Trophoblast cell (in vitro differentiated cells and primary cell): ENCODE results near the gene RAB33B.

Experiments used
- DNase-seq, 2 donors: peaks; one replicate each; pipeline ENCODE4 v3.0.0-alpha.2; 2016
- H2AFZ ChIP-seq: 2 replicates; pipeline ENCODE4 v1.6.1; 2013; ENCODE audit warnings: low read length, moderate library complexity, mild to moderate bottlenecking; ENCODE audit not compliant: insufficient read depth, poor library complexity
- H2AK5ac ChIP-seq: 2 replicates; pipeline ENCODE4 v1.6.1; 2013; ENCODE audit warnings: mild to moderate bottlenecking, low read length
- H2BK120ac ChIP-seq: 2 replicates; pipeline ENCODE4 v1.6.1; 2013; ENCODE audit warnings: low read length, mild to moderate bottlenecking, moderate library complexity; ENCODE audit not compliant: insufficient read depth, poor library complexity
- H2BK12ac ChIP-seq: 2 replicates; pipeline ENCODE4 v1.6.1; 2013; ENCODE audit warnings: mild to moderate bottlenecking, low read length, moderate library complexity
- H2BK5ac ChIP-seq: 2 replicates; pipeline ENCODE4 v1.6.1; 2013; ENCODE audit warnings: low read length, low read depth, moderate library complexity, mild to moderate bottlenecking; ENCODE audit not compliant: poor library complexity
- H3K14ac ChIP-seq: 2 replicates; pipeline ENCODE4 v1.6.1; 2013; ENCODE audit warnings: mild to moderate bottlenecking, low read length
- H3K18ac ChIP-seq: 2 replicates; pipeline ENCODE4 v1.6.1; 2013; ENCODE audit warnings: mild to moderate bottlenecking, low read length
- H3K23ac ChIP-seq: 2 replicates; pipeline ENCODE4 v1.6.1; 2013; ENCODE audit warnings: low read length
- H3K27ac ChIP-seq: 2 replicates; pipeline ENCODE4 v1.5.1; 2013; ENCODE audit warnings: low read depth, mild to moderate bottlenecking, inconsistent platforms, low read length, moderate library complexity
- H3K27me3 ChIP-seq: 2 replicates; pipeline ENCODE4 v1.6.1; 2013; ENCODE audit warnings: inconsistent platforms, mild to moderate bottlenecking, low read length, moderate library complexity; ENCODE audit not compliant: insufficient read depth
- H3K36me3 ChIP-seq, 2 experiments: 1 replicate in 1 of 2; 2 replicates in 1 of 2; pipeline ENCODE4 v1.6.1; 2013; ENCODE audit warnings: low read length in 2 of 2, mild to moderate bottlenecking in 2 of 2, moderate library complexity in 1 of 2; ENCODE audit not compliant: insufficient read depth in 2 of 2, control insufficient read depth in 1 of 2
- H3K4ac ChIP-seq: 2 replicates; pipeline ENCODE4 v1.6.1; 2013; ENCODE audit warnings: low read depth, mild to moderate bottlenecking, low read length, moderate library complexity
- H3K4me1 ChIP-seq, 2 experiments: 1 replicate in 1 of 2; 2 replicates in 1 of 2; pipeline ENCODE4 v1.6.1; 2013; ENCODE audit warnings: low read length in 2 of 2, mild to moderate bottlenecking in 2 of 2, moderate library complexity in 1 of 2; ENCODE audit not compliant: insufficient read depth in 2 of 2, control insufficient read depth in 1 of 2
- H3K4me2 ChIP-seq: 2 replicates; pipeline ENCODE4 v1.6.1; 2013; ENCODE audit warnings: inconsistent platforms, mild to moderate bottlenecking, low read length, moderate library complexity
- H3K4me3 ChIP-seq: 2 replicates; pipeline ENCODE4 v1.5.1; 2013; ENCODE audit warnings: mild to moderate bottlenecking, low read depth, low read length, inconsistent platforms
- H3K79me1 ChIP-seq: one replicate; pipeline ENCODE4 v1.6.1; 2013; ENCODE audit warnings: low read length
- H3K79me2 ChIP-seq: 2 replicates; pipeline ENCODE4 v1.6.1; 2013; ENCODE audit warnings: low read length, mild to moderate bottlenecking; ENCODE audit not compliant: control insufficient read depth, insufficient read depth, poor library complexity
- H3K9ac ChIP-seq: 2 replicates; pipeline ENCODE4 v1.6.1; 2013; ENCODE audit warnings: mild to moderate bottlenecking, low read length
- H3K9me3 ChIP-seq: 2 replicates; pipeline ENCODE4 v1.6.1; 2013; ENCODE audit warnings: low read depth, mild to moderate bottlenecking, control low read depth, inconsistent platforms, low read length; ENCODE audit not compliant: insufficient read depth
- H4K12ac ChIP-seq: 2 replicates; pipeline ENCODE4 v1.6.1; 2013; ENCODE audit warnings: low read depth, mild to moderate bottlenecking, low read length, moderate library complexity
- H4K8ac ChIP-seq: 2 replicates; pipeline ENCODE4 v1.6.1; 2013; ENCODE audit warnings: low read depth, mild to moderate bottlenecking, low read length, moderate library complexity
- H4K91ac ChIP-seq: one replicate; pipeline ENCODE4 v1.6.1; 2013; ENCODE audit warnings: low read depth, mild to moderate bottlenecking, low read length, moderate library complexity
- WGBS: extraction: QIAGEN DNeasy Blood & Tissue Kit; methylation state at CpG from one replicate; pipeline ENCODE4 v1.1.7; 2013; ENCODE audit warnings: missing lambda C conversion rate; ENCODE audit not compliant: insufficient read length, insufficient coverage; ENCODE audit errors: extremely low coverage; 5-methylcytosine and 5-hydroxymethylcytosine counted together

Gene RAB33B

GRCh38 chr4:139492429-139492828 is 38.5 kb downstream of the RAB33B start:
- no peak overlapping the region for H2AFZ ChIP-seq
- no peak overlapping the region for H3K23ac ChIP-seq
- H3K4me1 ChIP-seq = no peaks in the 10 kb centered on the region
- no peak overlapping the region for H2BK5ac ChIP-seq
- no peak overlapping the region for H4K8ac ChIP-seq
- no peak for DNase-seq
- H2BK12ac ChIP-seq = no peak overlapping the region
- H2AK5ac ChIP-seq = no peak overlapping the region
- no CpG with 5 or more reads among the region's 2 CpGs for WGBS
- H3K36me3 ChIP-seq = no peaks in the 10 kb centered on the region
- H3K18ac ChIP-seq = no peak overlapping the region
- no peak overlapping the region for H4K91ac ChIP-seq
- H3K14ac ChIP-seq = no peak overlapping the region
- H2BK120ac ChIP-seq = no peak overlapping the region
- H4K12ac ChIP-seq = no peak overlapping the region
- no peaks in the 10 kb centered on the region for H3K79me1 ChIP-seq
- no peak overlapping the region for H3K4me2 ChIP-seq
- H3K27ac ChIP-seq = no peak overlapping the region
- no peaks in the 10 kb centered on the region for H3K9me3 ChIP-seq
- H3K9ac ChIP-seq = no peak overlapping the region
- H3K4ac ChIP-seq = no peak overlapping the region
- H3K27me3 ChIP-seq = no peaks in the 10 kb centered on the region
- H3K79me2 ChIP-seq = no peaks in the 10 kb centered on the region
- no peak overlapping the region for H3K4me3 ChIP-seq

GRCh38 chr4:139493176-139493575 is 39.3 kb downstream of the RAB33B start:
- Histone ChIP-seq H2BK120ac (no peak overlapping the region), H3K4ac (no peak overlapping the region), H3K36me3 (no peaks in the 10 kb centered on the region), H3K4me3 (no peak overlapping the region), H3K18ac (no peak overlapping the region), H3K9ac (no peak overlapping the region), H3K27ac (no peak overlapping the region), H3K14ac (no peak overlapping the region), H3K23ac (peak overlapping the region; percentile 54), H2AFZ (no peak overlapping the region), H3K27me3 (no peaks in the 10 kb centered on the region), H4K12ac (no peak overlapping the region), H3K4me2 (no peak overlapping the region), H3K79me2 (no peaks in the 10 kb centered on the region), H4K91ac (no peak overlapping the region), H2AK5ac (no peak overlapping the region), H4K8ac (no peak overlapping the region), H2BK12ac (no peak overlapping the region), H3K4me1 (no peaks in the 10 kb centered on the region), H3K79me1 (no peaks in the 10 kb centered on the region), H3K9me3 (no peaks in the 10 kb centered on the region), H2BK5ac (no peak overlapping the region)
- WGBS = no CpG with 5 or more reads among the region's 4 CpGs
- DNase-seq = no peak

GRCh38 chr4:139499186-139499585 is 45.3 kb downstream of the RAB33B start:
- H2BK12ac ChIP-seq = no peak overlapping the region
- peaks cover 0 to 4% of the 10 kb centered on the region in 2 experiments for H3K4me1 ChIP-seq
- no peak overlapping the region for H2BK5ac ChIP-seq
- peak; percentile 7 to 65 for DNase-seq
- no peak overlapping the region for H3K23ac ChIP-seq
- H3K9ac ChIP-seq = no peak overlapping the region
- H3K9me3 ChIP-seq = no peaks in the 10 kb centered on the region
- H4K12ac ChIP-seq = no peak overlapping the region
- H3K4me2 ChIP-seq = no peak overlapping the region
- H3K79me2 ChIP-seq = no peaks in the 10 kb centered on the region
- no peaks in the 10 kb centered on the region for H3K27me3 ChIP-seq
- no peak overlapping the region for H4K8ac ChIP-seq
- H3K14ac ChIP-seq = no peak overlapping the region
- H3K4ac ChIP-seq = no peak overlapping the region
- H3K18ac ChIP-seq = no peak overlapping the region
- no CpG with 5 or more reads among the region's 4 CpGs for WGBS
- no peak overlapping the region for H2BK120ac ChIP-seq
- H2AFZ ChIP-seq = no peak overlapping the region
- H4K91ac ChIP-seq = no peak overlapping the region
- no peaks in the 10 kb centered on the region for H3K36me3 ChIP-seq
- no peak overlapping the region for H2AK5ac ChIP-seq
- no peaks in the 10 kb centered on the region for H3K79me1 ChIP-seq
- H3K27ac ChIP-seq = no peak overlapping the region
- H3K4me3 ChIP-seq = no peak overlapping the region

GRCh38 chr4:139501117-139501516 is 47.2 kb downstream of the RAB33B start:
- no CpG with 5 or more reads among the region's 3 CpGs for WGBS
- Histone ChIP-seq H3K4me2 (no peak overlapping the region), H4K8ac (no peak overlapping the region), H3K27ac (no peak overlapping the region), H3K79me1 (no peaks in the 10 kb centered on the region), H4K91ac (no peak overlapping the region), H2BK5ac (no peak overlapping the region), H3K18ac (no peak overlapping the region), H3K79me2 (no peaks in the 10 kb centered on the region), H2AK5ac (no peak overlapping the region), H3K4me1 (peaks cover 0 to 4% of the 10 kb centered on the region in 2 experiments), H2AFZ (no peak overlapping the region), H3K4ac (no peak overlapping the region), H2BK12ac (no peak overlapping the region), H3K14ac (no peak overlapping the region), H4K12ac (no peak overlapping the region), H3K4me3 (no peak overlapping the region), H3K27me3 (no peaks in the 10 kb centered on the region), H3K9ac (no peak overlapping the region), H3K23ac (no peak overlapping the region), H3K36me3 (no peaks in the 10 kb centered on the region), H2BK120ac (no peak overlapping the region), H3K9me3 (no peaks in the 10 kb centered on the region)
- DNase-seq = no peak
